ENCODE data around the gene CD6. TPM values are rescaled to one million over a fixed set of nuclear protein-coding genes. Genes with fewer than 3 reads are reported as not detected.

CD6 gene
- total RNA-seq, 1 experiment from 2014 or later = not detected

DNA sequence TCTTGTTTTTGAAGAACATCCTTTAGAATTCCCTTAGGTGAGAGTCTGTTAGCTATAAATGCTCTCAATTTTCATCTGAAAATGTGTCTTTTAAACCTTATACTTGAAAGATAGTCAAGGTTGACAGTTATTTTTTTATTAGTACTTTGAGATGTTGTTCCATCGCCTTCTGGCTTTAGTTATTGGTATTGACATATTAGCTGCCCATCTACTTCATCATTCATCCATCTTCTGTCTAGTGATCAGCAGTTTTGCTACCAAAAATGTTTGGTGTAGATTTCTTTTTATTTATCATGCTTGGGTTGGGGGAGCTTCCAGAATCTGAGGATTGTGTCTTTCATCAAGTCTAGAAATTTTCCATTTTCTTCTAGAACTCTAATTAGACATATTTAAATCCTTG lies 3.3 kb upstream of the CD6 start:
- H2BK15ac ChIP-seq (ENCODE audit: low read depth, low read length) = no peak overlapping the region
- peaks cover 0 to 7% (median 6%) of the 10 kb centered on the region in 3 experiments; a peak in 5 of 7 replicates for H3K36me3 Mint-ChIP-seq (ENCODE audit: insufficient read depth in 1 of 3, low read depth in 3 of 3)
- H3K79me1 ChIP-seq (ENCODE audit: insufficient read depth, low read depth, low read length, poor library complexity, severe bottlenecking) = no peaks in the 10 kb centered on the region
- TF ChIP-seq, protein P1, sequence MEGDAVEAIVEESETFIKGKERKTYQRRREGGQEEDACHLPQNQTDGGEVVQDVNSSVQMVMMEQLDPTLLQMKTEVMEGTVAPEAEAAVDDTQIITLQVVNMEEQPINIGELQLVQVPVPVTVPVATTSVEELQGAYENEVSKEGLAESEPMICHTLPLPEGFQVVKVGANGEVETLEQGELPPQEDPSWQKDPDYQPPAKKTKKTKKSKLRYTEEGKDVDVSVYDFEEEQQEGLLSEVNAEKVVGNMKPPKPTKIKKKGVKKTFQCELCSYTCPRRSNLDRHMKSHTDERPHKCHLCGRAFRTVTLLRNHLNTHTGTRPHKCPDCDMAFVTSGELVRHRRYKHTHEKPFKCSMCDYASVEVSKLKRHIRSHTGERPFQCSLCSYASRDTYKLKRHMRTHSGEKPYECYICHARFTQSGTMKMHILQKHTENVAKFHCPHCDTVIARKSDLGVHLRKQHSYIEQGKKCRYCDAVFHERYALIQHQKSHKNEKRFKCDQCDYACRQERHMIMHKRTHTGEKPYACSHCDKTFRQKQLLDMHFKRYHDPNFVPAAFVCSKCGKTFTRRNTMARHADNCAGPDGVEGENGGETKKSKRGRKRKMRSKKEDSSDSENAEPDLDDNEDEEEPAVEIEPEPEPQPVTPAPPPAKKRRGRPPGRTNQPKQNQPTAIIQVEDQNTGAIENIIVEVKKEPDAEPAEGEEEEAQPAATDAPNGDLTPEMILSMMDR (conservative IDR thresholded peaks at IDR 0.05) = no peak
- no peak overlapping the region for H2AK5ac ChIP-seq (ENCODE audit: insufficient read length, low read length)
- H3K56ac ChIP-seq (ENCODE audit: insufficient read length, low read depth, low read length) = no peak overlapping the region
- peaks cover 29% of the 10 kb centered on the region for H3K27me3 Mint-ChIP-seq (ENCODE audit: low read depth)
- no CpG with 5 or more reads among the region's 1 CpG for WGBS (ENCODE audit: extremely low coverage, insufficient read length, low lambda C conversion rate)
- H3K14ac ChIP-seq (ENCODE audit: insufficient read depth, low read length) = no peak overlapping the region
- no peaks in the 10 kb centered on the region for H3K4me1 Mint-ChIP-seq
- H3K27ac ChIP-seq (ENCODE audit: insufficient read length, low read depth, low read length) = no peak overlapping the region
- H3T11ph ChIP-seq (ENCODE audit: low read length) = no peak overlapping the region
- H3K23me2 ChIP-seq (ENCODE audit: insufficient read length, low read depth, low read length, poor library complexity, severe bottlenecking) = no peaks in the 10 kb centered on the region
- no peaks in the 10 kb centered on the region for H3K4me1 ChIP-seq (ENCODE audit: insufficient read depth, low read length)
- H2BK20ac ChIP-seq (ENCODE audit: low read depth, low read length, poor library complexity, severe bottlenecking) = no peak overlapping the region
- H3K27ac Mint-ChIP-seq = no peak overlapping the region
- no peak overlapping the region for H4K91ac ChIP-seq (ENCODE audit: insufficient read length, low read depth, low read length)
- no peaks in the 10 kb centered on the region for H4K20me1 ChIP-seq (ENCODE audit: control insufficient read depth, insufficient read depth, insufficient read length)
- peaks cover 12 to 22% of the 10 kb centered on the region in 2 experiments for H3K9me3 Mint-ChIP-seq
- no peak overlapping the region for H3K9ac ChIP-seq (ENCODE audit: extremely low read depth, insufficient read length, low read length)
- H2BK12ac ChIP-seq (ENCODE audit: insufficient read length, low read depth, low read length) = no peak overlapping the region
- no peak overlapping the region for H2BK120ac ChIP-seq (ENCODE audit: low read depth, low read length, poor library complexity, severe bottlenecking)
- H3K18ac ChIP-seq (ENCODE audit: insufficient read length, low read depth, low read length) = no peak overlapping the region
- H3K4ac ChIP-seq (ENCODE audit: low read depth, low read length) = no peak overlapping the region
- no peaks in the 10 kb centered on the region; the same call in 1 of the 2 replicates for H3K27me3 ChIP-seq (ENCODE audit: insufficient read depth, low read length)
- no peak overlapping the region for H2BK5ac ChIP-seq (ENCODE audit: insufficient read length, low read length)
- no peak overlapping the region for H4K5ac ChIP-seq (ENCODE audit: insufficient read length, low read depth, low read length)
- no peaks in the 10 kb centered on the region for H3K9me3 ChIP-seq (ENCODE audit: control insufficient read depth, low read depth, low read length)
- no peak overlapping the region for H2AFZ ChIP-seq (ENCODE audit: low read length)
- H4K8ac ChIP-seq (replicated peaks; ENCODE audit: insufficient read length, low read depth, low read length) = no peak overlapping the region
- DNase-seq = no peak
- no peak overlapping the region for H3K4me3 Mint-ChIP-seq
- H3K79me2 ChIP-seq (ENCODE audit: insufficient read depth, low read length) = no peaks in the 10 kb centered on the region
- no peak overlapping the region for H3K4me2 ChIP-seq (ENCODE audit: insufficient read depth, insufficient read length, low read length)
- H3K23ac ChIP-seq (ENCODE audit: insufficient read length, low read depth, low read length) = no peak overlapping the region

Measured in H9 (cell line).